Inferior parietal cortex (tissue), 1 donor: ENCODE data around the gene NSUN6.

Experiments
- DNase-seq: peaks from one replicate; pipeline ENCODE4 v3.0.0-alpha.2; 2016; ENCODE audit errors: extremely low spot score

The NSUN6 gene

DNA sequence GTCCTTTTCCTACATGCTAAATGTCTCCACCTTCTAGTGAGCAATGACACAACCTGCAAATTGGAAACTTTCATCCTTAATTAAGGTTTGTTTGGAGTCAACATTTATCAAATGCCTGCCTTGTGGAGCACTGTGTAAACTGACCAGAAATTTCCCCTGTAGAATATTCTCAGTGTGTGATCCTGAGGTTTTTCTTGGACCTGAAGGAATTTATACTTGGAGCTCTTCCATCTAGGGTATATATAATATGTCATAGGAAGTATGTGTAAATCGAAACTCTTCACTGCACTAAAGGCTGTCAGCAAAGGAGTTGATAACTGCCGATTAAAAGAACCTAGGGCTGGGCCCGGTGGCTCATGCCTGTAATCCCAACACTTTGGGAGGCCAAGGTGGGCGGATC, 152.4 kb downstream of the NSUN6 start:
- DNase-seq = no peak

DNA sequence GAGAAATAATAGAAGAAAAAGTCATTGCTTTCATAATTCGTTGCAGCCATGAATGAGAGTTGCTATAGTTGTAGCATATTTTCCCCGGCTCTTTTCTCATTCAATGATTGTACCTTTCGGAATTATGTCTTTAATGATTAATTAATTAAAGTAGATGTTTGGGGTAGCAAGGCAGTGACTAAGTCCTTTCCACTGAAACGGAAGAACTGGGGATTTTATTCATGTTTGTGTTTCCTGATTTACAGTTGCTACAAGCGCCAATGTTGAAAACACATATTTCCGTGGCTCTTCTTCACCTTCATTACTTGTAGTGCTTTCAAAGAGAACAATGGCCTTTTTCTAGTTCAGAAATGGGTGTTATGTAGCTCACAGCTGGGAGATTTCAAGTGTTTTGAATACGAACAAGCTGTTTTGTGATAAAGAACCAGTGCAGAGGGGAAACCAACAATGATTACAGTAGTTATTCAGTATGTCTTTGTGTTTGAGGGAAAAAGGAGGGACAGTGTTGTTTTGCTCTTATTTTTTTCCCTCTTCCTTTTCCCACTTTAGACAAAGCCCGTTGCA, 153.5 kb downstream of the NSUN6 start:
- peak; percentile 13 for DNase-seq
